ENCODE data around the gene PRSS57.
A peak's percentile ranks its signal among the peaks of the same experiment; 100 is the strongest.

Gene PRSS57

GRCh38 chr19:729965-730668 is 34.9 kb upstream of the PRSS57 start:
- TF ChIP-seq MAX (IDR thresholded peaks at IDR 0.05) = no peak
- no peak for TF ChIP-seq TAF1 (IDR thresholded peaks at IDR 0.05; ENCODE audit: low read depth)
- no peak for TF ChIP-seq TCF12 (IDR thresholded peaks at IDR 0.05; ENCODE audit: low read depth)
- no peak for TF ChIP-seq EP300 (IDR thresholded peaks at IDR 0.05; ENCODE audit: borderline replicate concordance)
- TF ChIP-seq, protein P1, sequence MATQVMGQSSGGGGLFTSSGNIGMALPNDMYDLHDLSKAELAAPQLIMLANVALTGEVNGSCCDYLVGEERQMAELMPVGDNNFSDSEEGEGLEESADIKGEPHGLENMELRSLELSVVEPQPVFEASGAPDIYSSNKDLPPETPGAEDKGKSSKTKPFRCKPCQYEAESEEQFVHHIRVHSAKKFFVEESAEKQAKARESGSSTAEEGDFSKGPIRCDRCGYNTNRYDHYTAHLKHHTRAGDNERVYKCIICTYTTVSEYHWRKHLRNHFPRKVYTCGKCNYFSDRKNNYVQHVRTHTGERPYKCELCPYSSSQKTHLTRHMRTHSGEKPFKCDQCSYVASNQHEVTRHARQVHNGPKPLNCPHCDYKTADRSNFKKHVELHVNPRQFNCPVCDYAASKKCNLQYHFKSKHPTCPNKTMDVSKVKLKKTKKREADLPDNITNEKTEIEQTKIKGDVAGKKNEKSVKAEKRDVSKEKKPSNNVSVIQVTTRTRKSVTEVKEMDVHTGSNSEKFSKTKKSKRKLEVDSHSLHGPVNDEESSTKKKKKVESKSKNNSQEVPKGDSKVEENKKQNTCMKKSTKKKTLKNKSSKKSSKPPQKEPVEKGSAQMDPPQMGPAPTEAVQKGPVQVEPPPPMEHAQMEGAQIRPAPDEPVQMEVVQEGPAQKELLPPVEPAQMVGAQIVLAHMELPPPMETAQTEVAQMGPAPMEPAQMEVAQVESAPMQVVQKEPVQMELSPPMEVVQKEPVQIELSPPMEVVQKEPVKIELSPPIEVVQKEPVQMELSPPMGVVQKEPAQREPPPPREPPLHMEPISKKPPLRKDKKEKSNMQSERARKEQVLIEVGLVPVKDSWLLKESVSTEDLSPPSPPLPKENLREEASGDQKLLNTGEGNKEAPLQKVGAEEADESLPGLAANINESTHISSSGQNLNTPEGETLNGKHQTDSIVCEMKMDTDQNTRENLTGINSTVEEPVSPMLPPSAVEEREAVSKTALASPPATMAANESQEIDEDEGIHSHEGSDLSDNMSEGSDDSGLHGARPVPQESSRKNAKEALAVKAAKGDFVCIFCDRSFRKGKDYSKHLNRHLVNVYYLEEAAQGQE (IDR thresholded peaks at IDR 0.05; ENCODE audit: low read depth) = no peak
- TF ChIP-seq RAD21 (IDR thresholded peaks at IDR 0.05; ENCODE audit: low read depth) = no peak
- TF ChIP-seq TEAD4 (IDR thresholded peaks at IDR 0.05) = no peak
- no peak for TF ChIP-seq EGR1 (IDR thresholded peaks at IDR 0.05)
- TF ChIP-seq FOXM1 (IDR thresholded peaks at IDR 0.05; ENCODE audit: borderline replicate concordance, low read depth) = no peak
- no peak for TF ChIP-seq YY1 (IDR thresholded peaks at IDR 0.05; ENCODE audit: low read depth)
- no peak for TF ChIP-seq USF1 (IDR thresholded peaks at IDR 0.05)
- TF ChIP-seq NFIC (IDR thresholded peaks at IDR 0.05) = no peak
- no peak for TF ChIP-seq ZBTB7A (IDR thresholded peaks at IDR 0.05; ENCODE audit: low read depth)
- TF ChIP-seq CREB1 (IDR thresholded peaks at IDR 0.05; ENCODE audit: low read depth) = no peak

- TF ChIP-seq EGR1 (IDR thresholded peaks at IDR 0.05) (no peak), YY1 (IDR thresholded peaks at IDR 0.05; ENCODE audit: low read depth) (no peak)
Measured at GRCh38 chr19:728011-728410, 32.8 kb upstream of the PRSS57 start.

DNA sequence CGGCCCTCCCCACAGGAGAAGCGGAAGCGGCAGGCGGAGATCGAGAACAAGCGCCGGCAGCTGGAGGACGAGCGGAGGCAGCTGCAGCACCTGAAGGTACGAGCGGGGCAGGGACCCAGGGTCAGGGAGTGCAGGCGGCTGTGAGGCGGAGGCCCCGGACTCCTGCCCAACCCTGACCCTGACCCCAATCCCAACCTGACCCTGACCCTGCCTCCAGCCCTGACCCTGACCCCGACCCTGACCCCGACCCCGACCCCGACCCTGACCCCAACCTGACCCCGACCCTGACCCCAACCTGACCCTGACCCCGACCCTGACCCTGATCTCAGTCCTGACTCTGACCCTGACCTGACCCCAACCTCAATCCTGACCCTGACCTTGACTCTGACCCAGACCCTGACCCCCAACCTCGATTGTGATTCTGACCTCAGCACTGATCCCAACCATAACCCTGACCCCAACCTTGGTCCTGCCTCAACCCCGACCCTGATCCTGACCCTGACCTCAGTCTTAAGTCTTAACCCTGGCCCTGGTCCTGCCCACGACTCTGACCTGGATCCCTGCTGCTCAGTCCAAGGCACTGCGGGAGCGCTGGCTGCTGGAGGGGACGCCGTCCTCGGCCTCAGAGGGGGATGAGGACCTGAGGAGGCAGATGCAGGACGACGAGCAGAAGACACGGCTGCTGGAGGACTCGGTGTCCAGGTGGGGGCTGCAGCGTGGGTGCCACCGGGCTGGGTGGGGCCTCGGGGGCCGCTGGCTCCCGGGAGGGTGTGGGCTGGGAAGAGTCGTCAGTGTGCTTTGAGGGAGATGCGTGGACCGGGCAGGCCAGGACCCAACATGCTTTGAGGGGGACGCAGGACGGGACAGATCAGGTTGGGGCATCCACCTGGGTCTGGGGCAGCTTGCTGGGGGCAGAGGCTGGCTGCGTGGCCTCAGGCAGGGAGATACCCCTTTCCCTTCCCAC is 32.0 kb upstream of the PRSS57 start:
- no peak for TF ChIP-seq EP300 (IDR thresholded peaks at IDR 0.05; ENCODE audit: borderline replicate concordance)
- 0 out of 2 replicates have a peak, but pooled peaks have one; percentile 3 for TF ChIP-seq ZBTB7A (IDR thresholded peaks at IDR 0.05; ENCODE audit: low read depth)

- no peak for TF ChIP-seq TAF1 (IDR thresholded peaks at IDR 0.05; ENCODE audit: low read depth)
- no peak for TF ChIP-seq FOXM1 (IDR thresholded peaks at IDR 0.05; ENCODE audit: borderline replicate concordance, low read depth)
- TF ChIP-seq YY1 (IDR thresholded peaks at IDR 0.05; ENCODE audit: low read depth) = no peak
- no peak for TF ChIP-seq EP300 (IDR thresholded peaks at IDR 0.05; ENCODE audit: borderline replicate concordance)
- TF ChIP-seq CEBPB (IDR thresholded peaks at IDR 0.05) = no peak
- no peak for TF ChIP-seq TCF12 (IDR thresholded peaks at IDR 0.05; ENCODE audit: low read depth)
- TF ChIP-seq, protein P1 (IDR thresholded peaks at IDR 0.05; ENCODE audit: low read depth) = no peak
- no peak for TF ChIP-seq CREB1 (IDR thresholded peaks at IDR 0.05; ENCODE audit: low read depth)
- TF ChIP-seq NFIC (IDR thresholded peaks at IDR 0.05) = no peak
- TF ChIP-seq TEAD4 (IDR thresholded peaks at IDR 0.05) = no peak
- no peak for TF ChIP-seq RAD21 (IDR thresholded peaks at IDR 0.05; ENCODE audit: low read depth)
- no peak for TF ChIP-seq MAX (IDR thresholded peaks at IDR 0.05)
- no peak for TF ChIP-seq EGR1 (IDR thresholded peaks at IDR 0.05)
Measured at GRCh38 chr19:725461-726089, 30.3 kb upstream of the PRSS57 start.

- no peak for TF ChIP-seq TCF12 (IDR thresholded peaks at IDR 0.05; ENCODE audit: low read depth)
- TF ChIP-seq TAF1 (IDR thresholded peaks at IDR 0.05; ENCODE audit: low read depth) = no peak
- no peak for TF ChIP-seq TEAD4 (IDR thresholded peaks at IDR 0.05)
- no peak for TF ChIP-seq MAX (IDR thresholded peaks at IDR 0.05)
- TF ChIP-seq YY1 (IDR thresholded peaks at IDR 0.05; ENCODE audit: low read depth) = no peak
- no peak for TF ChIP-seq EGR1 (IDR thresholded peaks at IDR 0.05)
- no peak for TF ChIP-seq EP300 (IDR thresholded peaks at IDR 0.05; ENCODE audit: borderline replicate concordance)
- no peak for TF ChIP-seq CEBPB (IDR thresholded peaks at IDR 0.05)
- TF ChIP-seq USF1 (IDR thresholded peaks at IDR 0.05) = no peak
- TF ChIP-seq FOXM1 (IDR thresholded peaks at IDR 0.05; ENCODE audit: borderline replicate concordance, low read depth) = no peak
- no peak for TF ChIP-seq ZBTB7A (IDR thresholded peaks at IDR 0.05; ENCODE audit: low read depth)
- TF ChIP-seq CREB1 (IDR thresholded peaks at IDR 0.05; ENCODE audit: low read depth) = no peak
- TF ChIP-seq, protein P1 (IDR thresholded peaks at IDR 0.05; ENCODE audit: low read depth) = no peak
- no peak for TF ChIP-seq RAD21 (IDR thresholded peaks at IDR 0.05; ENCODE audit: low read depth)
- TF ChIP-seq NFIC (IDR thresholded peaks at IDR 0.05) = no peak
Measured at GRCh38 chr19:723714-724113, 28.5 kb upstream of the PRSS57 start.

All from Ishikawa (cell line).